Gastroesophageal sphincter (tissue), 4 donors: ENCODE results near the gene FHOD3. TPM values are rescaled to one million over a fixed set of nuclear protein-coding genes. Genes with fewer than 3 reads are reported as not detected.
A peak's percentile ranks its signal among the peaks of the same experiment; 100 is the strongest.

Source experiments
- ATAC-seq: fragments of 150-250 bp; one replicate; pipeline ENCODE4 v1.9.1; 2016; ENCODE audit warnings: mild to moderate bottlenecking, moderate library complexity
- H3K27ac ChIP-seq, 4 donors: fragments of 200-600 bp; sonication (generic) in 3 of 4; 1 replicate in 3 of 4; 2 replicates in 1 of 4; pipeline ENCODE4 v1.5.1; 2016 to 2019
- H3K27me3 ChIP-seq: fragments of 200-600 bp; sonication (generic); one replicate; pipeline ENCODE4 v1.5.1; 2019
- H3K36me3 ChIP-seq, 2 donors: fragments of 200-600 bp; sonication (generic); one replicate each; pipeline ENCODE4 v1.5.1; 2019; ENCODE audit warnings: control low read depth in 1 of 2
- H3K4me1 ChIP-seq, 3 donors: fragments of 200-600 bp; sonication (generic); 1 replicate in 2 of 3; 2 replicates in 1 of 3; pipeline ENCODE4 v1.5.1; 2016 to 2019; ENCODE audit warnings: control low read depth in 2 of 3
- H3K4me3 ChIP-seq, 2 donors: fragments of 200-600 bp; sonication (generic); one replicate each; pipeline ENCODE4 v1.5.1; 2019; ENCODE audit warnings: mild to moderate bottlenecking in 1 of 2, moderate library complexity in 1 of 2
- H3K9me3 ChIP-seq, 3 donors: fragments of 200-600 bp; sonication (generic); one replicate each; pipeline ENCODE4 v1.5.1; 2017 to 2019; ENCODE audit warnings: control low read depth in 2 of 3
- CTCF ChIP-seq, 4 experiments: fragments of 200-600 bp in 2 of 4; fragments of 450-650 bp in 2 of 4; sonication (generic) in 1 of 4; IDR thresholded peaks; one replicate each; pipeline ENCODE4 v1.5.1; 2017 to 2019; ENCODE audit warnings: antibody characterized with exemption in 4 of 4, mild to moderate bottlenecking in 2 of 4, moderate library complexity in 2 of 4
- EP300 ChIP-seq: sonication (generic); formaldehyde crosslinking; IDR thresholded peaks from one replicate; pipeline ENCODE4 v1.6.1; 2017; ENCODE audit warnings: antibody characterized with exemption, mild to moderate bottlenecking
- POLR2A ChIP-seq, 2 donors: fragments of 450-650 bp; IDR thresholded peaks; one replicate each; pipeline ENCODE4 v1.6.1; 2017; ENCODE audit warnings: antibody characterized with exemption in 2 of 2, mild to moderate bottlenecking in 2 of 2, moderate library complexity in 1 of 2
- POLR2AphosphoS5 ChIP-seq: sonication (generic); formaldehyde crosslinking; IDR thresholded peaks from one replicate; pipeline ENCODE4 v1.6.1; 2017; ENCODE audit warnings: antibody characterized with exemption
- WGBS, 2 donors: methylation state at CpG; one replicate each; pipeline ENCODE4 v1.1.5; 2018; ENCODE audit warnings: low coverage in 1 of 2; 5-methylcytosine and 5-hydroxymethylcytosine counted together
- total RNA-seq, 4 donors: library from RNA; depleted of rRNA; stranded (reverse); fragments of >200 nt; gene quantifications; one replicate each; pipeline ENCODE4 v1.1.0, GENCODE V29; 2016

Gene FHOD3
- total RNA-seq, 4 donors from 2014 or later: 18.4 to 36.7 (median 30.4) TPM

DNA sequence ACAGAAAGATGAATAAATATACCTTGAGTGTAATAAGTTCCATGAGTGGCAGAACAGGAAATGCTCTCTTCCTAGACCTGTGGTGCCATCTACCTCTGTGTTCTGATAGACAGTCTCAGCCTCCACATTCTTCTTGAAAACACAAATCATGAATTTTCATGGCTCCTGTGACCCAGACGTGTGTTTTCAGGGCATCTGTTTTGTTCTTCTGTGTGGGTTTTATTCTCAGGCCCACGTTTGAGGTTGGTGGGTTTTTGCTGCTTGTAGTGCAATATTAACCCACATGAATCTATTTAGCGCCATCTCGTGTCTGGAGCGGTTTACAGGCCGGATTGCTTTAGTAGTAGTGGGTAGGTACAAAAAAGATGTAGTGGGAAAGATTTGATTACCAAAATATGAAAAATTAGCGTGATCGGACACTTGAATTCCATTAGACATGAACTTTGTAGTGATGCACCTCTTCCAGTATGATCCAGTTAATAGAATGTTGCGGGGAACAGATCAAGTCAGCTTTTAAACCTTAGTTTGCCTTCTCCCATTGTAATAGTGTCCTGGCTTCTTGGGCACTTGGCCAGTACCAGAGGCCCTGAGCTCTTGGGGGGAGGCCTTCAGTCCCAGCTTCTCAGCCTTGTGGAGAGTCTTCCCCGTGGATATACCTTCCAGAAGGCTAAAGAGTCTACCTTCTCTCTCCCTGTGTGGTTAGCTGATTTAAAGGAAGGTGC lies 274.8 kb downstream of the FHOD3 start:
- H3K9me3 ChIP-seq: no peaks in the 10 kb centered on the region
- H3K36me3 ChIP-seq: no peaks in the 10 kb centered on the region
- peaks cover 0 to 13% (median 0%) of the 10 kb centered on the region in 3 donors for H3K4me1 ChIP-seq
- H3K27me3 ChIP-seq: no peaks in the 10 kb centered on the region
- H3K27ac ChIP-seq: no peak overlapping the region
- WGBS, 2 donors: 15 to 24% methylated on average over 9 of the region's 10 CpGs
- ATAC-seq: peak; percentile 55
- no peak overlapping the region for H3K4me3 ChIP-seq
- TF ChIP-seq POLR2AphosphoS5 (no peak), POLR2A (IDR thresholded peaks at IDR 0.05) (no peak), CTCF (IDR thresholded peaks at IDR 0.05) (peak; percentile 24 to 67 (median 50)), EP300 (no peak)

- WGBS, 2 donors: 98 to 100% methylated on average over 2 of the region's 2 CpGs
- peaks cover 0 to 4% of the 10 kb centered on the region in 2 donors for H3K36me3 ChIP-seq
Observed at GRCh38 chr18:36576339-36576738, 278.8 kb downstream of the FHOD3 start.

DNA sequence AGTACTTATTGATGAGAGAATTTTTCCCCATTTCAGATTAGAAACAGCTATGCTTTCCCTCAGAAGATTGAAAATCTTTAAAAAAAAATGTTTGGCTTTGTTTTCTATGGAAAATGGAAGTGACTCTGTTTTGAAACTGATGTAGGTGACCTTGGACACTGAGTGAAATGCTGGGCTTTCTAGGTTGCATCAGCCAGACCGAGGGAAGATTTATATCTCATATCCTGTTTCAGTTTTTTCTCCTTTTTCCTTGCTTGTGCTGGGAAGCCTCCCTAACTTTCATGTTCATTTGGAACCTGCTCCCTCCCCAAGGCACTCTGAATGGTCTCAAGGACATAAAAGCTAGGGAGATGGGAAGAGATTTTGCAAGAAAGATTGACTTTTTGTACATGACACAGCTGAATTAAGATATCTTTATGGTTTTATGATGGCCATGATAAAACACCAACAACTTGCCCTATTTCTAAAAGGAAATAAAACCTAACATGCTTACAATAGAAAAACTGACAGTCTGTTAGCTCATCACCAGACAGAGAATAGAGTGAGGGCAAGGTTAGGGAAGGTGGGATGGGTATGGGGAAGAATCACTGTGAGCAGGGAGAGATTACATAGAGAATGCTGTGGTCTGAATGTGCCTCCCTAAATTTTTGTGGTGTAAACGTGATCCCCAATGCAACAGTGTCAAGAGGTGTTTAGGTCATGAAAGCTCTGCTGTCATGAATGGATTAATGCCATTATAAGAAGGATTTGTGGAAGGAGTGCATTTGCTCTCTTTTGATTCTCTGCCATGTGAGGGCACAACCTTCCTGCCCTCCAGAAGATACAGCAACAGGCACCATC lies 281.6 kb downstream of the FHOD3 start:
- Histone ChIP-seq H3K9me3 (no peaks in the 10 kb centered on the region), H3K27ac (peak overlapping the region; percentile 30 to 76 (median 51)), H3K36me3 (peaks cover 0 to 4% of the 10 kb centered on the region in 2 donors), H3K4me3 (no peak overlapping the region), H3K27me3 (no peaks in the 10 kb centered on the region), H3K4me1 (peaks cover 2 to 36% (median 9%) of the 10 kb centered on the region in 3 donors)
- WGBS, 2 donors: 60 to 65% methylated on average over 1 to 2 of the region's 2 CpGs
- no peak for TF ChIP-seq POLR2A (IDR thresholded peaks at IDR 0.05)
- no peak for TF ChIP-seq EP300
- no peak for TF ChIP-seq POLR2AphosphoS5
- TF ChIP-seq CTCF (IDR thresholded peaks at IDR 0.05): no peak
- ATAC-seq: no peak

More at GRCh38 chr18:36576339-36576738, 278.8 kb downstream of the FHOD3 start:
- Histone ChIP-seq H3K4me3 (no peak overlapping the region), H3K27ac (no peak overlapping the region), H3K4me1 (peaks cover 2 to 29% (median 8%) of the 10 kb centered on the region in 3 donors), H3K27me3 (no peaks in the 10 kb centered on the region), H3K9me3 (no peaks in the 10 kb centered on the region)
- ATAC-seq: no peak
- no peak for TF ChIP-seq EP300
- no peak for TF ChIP-seq CTCF (IDR thresholded peaks at IDR 0.05)
- TF ChIP-seq POLR2A (IDR thresholded peaks at IDR 0.05): no peak
- TF ChIP-seq POLR2AphosphoS5: no peak

GRCh38 chr18:36580266-36580665 lies 282.8 kb downstream of the FHOD3 start:
- 21 to 56% methylated on average over 1 to 2 of the region's 2 CpGs for WGBS, 2 donors
- Histone ChIP-seq H3K27ac (peak overlapping the region; percentile 18 to 76 (median 73)), H3K36me3 (peaks cover 0 to 4% of the 10 kb centered on the region in 2 donors), H3K4me3 (no peak overlapping the region), H3K4me1 (peaks cover 2 to 36% (median 9%) of the 10 kb centered on the region in 3 donors), H3K27me3 (no peaks in the 10 kb centered on the region), H3K9me3 (no peaks in the 10 kb centered on the region)
- TF ChIP-seq POLR2A (IDR thresholded peaks at IDR 0.05) (no peak), CTCF (IDR thresholded peaks at IDR 0.05) (peak in 2 of 4 experiments; percentile 8 to 33), POLR2AphosphoS5 (peak; percentile 51)
- ATAC-seq: peak; percentile 94
